ENCODE measurements around the gene APBA2.

DNA sequence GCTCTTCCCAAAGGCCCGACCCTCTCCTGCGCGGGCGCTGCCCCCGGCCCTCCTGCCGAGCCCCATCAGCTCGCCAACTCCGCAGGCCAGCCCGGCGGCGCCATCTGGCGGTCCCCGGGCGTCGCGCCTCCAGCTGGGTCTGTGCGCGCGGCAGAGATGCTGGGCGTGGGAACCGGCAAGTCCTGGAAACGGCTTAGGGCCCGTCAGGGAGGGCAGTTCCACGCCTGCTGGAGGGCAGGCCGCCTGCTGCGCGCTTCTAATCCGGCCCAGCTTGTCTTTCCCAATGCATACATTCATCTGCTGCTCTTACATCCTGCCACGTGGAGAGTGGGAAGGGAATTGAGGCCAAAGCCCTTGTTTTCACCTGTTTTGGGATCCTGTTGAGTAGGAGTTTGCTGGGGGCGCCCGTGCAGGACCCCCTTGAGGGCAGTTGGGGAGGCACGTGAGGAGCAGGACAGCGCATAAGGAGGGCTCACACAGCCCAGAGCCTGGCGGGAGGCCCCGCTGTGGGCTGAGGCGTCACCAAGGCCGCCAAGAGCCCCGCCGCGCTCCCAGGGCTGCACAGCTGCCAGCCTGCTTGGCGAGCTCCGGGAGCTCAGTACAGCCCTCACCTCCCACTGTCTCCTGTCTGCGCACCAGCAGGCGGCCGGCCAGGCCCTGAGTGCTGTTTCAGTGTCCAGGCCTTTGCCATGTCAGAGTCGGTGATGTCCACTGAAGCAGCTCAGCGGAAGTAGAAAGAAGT lies 218.2 kb downstream of the APBA2 start:
- TF ChIP-seq CTCF (IDR thresholded peaks at IDR 0.05) (peak; percentile 51 to 98 (median 67)), POLR2A (IDR thresholded peaks at IDR 0.05) (no peak)
